ENCODE measurements around the gene EMILIN2.
"Not testable (repeated sequence)": the region's sequence is repeated elsewhere in the genome, so short reads cannot be mapped to it uniquely, and the experiment has no call there.

EMILIN2 gene

GRCh38 chr18:2845172-2845571, 1.6 kb upstream of the EMILIN2 start:
- DNase-seq (ENCODE audit: low read depth): no peak

GRCh38 chr18:2847317-2848246, 776 bp downstream of the EMILIN2 start:
- DNase-seq (ENCODE audit: low read depth): no peak

DNA sequence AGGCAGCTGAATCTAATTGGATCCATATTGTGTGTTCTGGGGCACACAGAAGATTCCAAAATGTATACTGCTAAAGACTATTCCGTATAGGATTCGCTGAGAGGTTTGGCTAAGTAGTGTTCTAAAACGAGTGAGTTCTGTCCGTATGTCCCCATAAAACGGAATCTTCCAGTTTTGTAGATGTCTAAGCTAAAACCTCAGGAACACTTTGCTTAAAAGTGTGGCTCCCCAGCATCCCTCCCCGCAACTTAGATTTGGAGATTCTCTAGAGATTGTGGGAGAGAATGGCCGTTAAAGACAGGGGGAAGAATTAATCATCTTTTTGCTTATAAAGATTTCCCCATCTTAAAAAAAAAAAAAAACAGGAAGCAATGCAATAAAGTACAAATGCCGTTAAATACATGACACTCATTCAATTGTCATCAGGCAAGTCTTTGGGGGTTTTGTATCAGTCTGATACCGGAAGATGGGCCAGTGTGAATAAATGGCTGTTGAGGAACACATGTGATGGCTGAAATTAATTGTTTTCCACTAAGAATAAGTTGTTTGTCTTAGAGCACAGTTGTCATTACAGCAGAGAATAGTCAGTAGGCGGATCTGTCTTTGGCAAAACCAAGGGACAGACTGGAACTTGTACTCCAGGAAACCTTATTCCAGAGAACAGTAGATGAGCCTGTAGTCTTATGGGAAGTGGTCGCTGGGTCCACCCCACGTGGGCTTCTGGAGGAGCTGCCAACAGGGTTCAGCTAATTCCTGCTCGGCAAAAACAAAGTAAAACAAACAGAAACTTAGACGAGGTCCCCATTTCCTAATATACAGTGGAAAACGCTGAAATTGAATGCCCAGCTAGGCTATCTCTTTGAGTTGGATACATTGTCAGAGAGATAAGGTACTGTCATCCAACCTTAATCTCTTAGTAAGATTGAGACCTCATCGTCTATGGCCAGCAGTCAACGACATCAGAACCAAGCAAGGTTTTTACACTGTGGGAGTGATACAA, 1.7 kb downstream of the EMILIN2 start:
- DNase-seq (ENCODE audit: low read depth): no peak

DNA sequence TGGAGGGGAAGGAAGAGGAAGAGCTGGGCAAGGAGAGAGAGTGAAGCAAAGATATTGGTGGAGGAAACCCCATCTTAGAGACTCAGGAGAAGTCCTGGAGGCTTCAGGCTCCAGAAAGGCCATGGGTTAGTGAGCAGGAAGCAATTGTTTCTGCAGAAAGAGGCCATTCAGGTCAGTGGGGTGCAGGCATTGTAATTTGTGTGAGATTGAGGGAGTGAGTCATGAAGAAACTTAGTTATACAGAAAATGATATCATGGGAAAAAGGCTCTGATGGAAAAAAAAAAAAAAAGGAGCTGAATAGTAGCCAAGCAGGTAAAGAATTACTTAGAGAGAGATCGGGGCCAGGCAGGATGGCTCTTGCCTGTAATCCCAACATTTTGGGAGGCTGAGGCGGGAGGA, 4.0 kb downstream of the EMILIN2 start:
- no peak for DNase-seq (ENCODE audit: low read depth)

DNA sequence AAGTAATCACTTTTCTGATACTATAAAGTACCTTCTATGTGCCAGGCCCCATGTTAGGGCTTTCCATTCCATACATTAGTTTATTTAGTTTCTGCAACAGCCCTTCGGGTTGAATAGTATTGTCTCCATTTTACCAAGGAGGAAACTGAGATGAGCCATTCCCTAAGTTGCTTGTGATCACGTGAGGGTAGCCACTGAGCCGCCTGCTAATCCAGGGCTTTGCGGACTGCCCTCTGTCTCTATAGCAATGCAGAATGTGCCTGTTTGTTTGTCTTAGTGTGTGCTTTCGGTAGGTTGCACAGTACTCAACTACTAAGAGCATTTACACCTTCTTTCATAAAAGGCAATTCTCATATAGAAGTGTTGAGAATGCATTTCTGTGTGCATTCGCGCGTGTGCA, 5.0 kb downstream of the EMILIN2 start:
- no peak for DNase-seq (ENCODE audit: low read depth)

DNA sequence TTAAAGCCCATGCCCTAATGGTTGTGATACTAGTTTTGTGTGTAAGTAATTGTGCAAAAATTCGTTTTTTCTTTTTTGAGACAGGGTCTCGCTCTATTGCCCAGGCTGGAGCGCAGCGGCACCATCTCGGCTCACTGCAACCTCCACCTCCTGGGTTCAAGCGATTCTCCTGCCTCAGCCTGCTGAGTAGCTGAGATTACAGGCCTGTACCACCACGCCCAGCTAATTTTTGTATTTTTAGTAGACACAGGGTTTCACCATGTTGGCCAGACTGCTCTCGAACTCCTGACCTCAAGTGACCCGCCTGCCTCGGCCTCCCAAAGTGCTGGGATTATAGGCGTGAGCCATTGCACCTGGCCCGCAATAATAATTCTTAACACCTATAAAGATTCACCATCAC, 5.7 kb downstream of the EMILIN2 start:
- not testable (repeated sequence) for DNase-seq (ENCODE audit: low read depth)

- DNase-seq (ENCODE audit: low read depth): no peak
Observed at GRCh38 chr18:2853173-2853925, 6.5 kb downstream of the EMILIN2 start.

DNA sequence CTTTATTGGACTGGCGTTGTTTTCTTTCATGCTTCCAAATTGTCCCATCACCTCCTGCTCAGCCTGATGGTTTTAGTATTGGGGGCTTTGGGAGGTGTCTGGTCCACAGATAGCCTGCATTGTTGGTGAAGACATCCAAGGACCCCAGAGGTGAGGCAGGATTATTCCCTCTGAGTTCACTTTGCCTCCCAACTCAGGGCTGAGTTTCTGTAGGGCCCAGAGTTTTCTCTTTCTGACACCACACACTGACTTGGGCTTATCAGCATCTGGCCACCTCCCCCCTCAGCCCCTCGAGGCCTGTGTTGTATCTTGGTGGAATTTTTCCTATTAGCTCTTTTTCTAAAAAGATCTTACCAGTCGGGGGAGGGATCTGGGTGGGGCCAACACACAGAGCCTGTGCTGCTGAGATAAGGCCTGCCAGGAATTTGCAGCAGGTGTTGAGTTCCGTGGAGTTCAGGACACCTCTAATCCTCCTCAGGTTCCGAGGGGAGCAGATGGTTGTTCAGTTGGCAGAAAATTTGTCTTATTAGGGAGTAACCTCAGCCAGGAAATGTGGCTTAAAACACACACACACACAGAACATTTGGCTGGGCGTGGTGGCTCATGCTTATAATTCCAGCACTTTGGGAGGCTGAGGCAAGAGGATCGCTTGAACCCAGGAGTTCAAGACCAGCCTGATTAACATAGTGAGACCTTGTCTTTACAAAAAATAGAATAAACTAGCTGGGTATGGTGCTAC, 7.3 kb downstream of the EMILIN2 start:
- no peak for DNase-seq (ENCODE audit: low read depth)

- no peak for DNase-seq (ENCODE audit: low read depth)
Observed at GRCh38 chr18:2854875-2855274, 8.1 kb downstream of the EMILIN2 start.

- no peak for DNase-seq (ENCODE audit: low read depth)
Observed at GRCh38 chr18:2855560-2856350, 8.9 kb downstream of the EMILIN2 start.

- no peak for DNase-seq (ENCODE audit: low read depth)
Observed at GRCh38 chr18:2856547-2857170, 9.9 kb downstream of the EMILIN2 start.

DNA sequence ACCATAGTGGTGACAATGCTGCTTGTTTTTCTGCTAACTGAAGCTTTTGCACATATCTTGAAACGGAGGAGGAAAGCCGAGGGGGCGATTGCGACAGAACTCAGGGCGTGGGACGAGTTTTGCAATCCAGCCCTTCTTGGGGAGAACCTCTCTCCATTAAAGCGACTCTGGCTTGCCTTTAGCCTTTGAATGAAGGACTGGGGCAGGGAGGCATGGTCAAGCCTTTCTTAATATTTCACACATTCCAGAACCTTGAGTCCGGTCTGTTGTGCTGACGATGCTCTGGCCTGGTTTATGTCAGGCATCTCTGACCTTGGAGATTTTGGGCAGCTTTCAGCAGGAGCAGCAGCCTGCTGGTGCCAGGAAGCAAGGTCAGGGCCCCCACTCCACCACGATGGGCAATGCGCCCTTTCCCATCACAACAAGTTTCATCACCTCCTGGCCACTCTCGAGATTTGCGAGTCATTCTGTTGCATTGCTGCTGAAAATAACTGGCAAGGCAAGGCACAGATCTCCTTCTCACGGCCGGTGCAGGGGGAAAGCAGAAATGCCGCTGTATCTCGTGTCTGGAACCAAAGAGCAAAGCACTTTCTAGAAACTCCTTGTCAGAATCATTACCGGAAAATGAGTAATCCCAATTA, 10.8 kb downstream of the EMILIN2 start:
- no peak for DNase-seq (ENCODE audit: low read depth)

DNA sequence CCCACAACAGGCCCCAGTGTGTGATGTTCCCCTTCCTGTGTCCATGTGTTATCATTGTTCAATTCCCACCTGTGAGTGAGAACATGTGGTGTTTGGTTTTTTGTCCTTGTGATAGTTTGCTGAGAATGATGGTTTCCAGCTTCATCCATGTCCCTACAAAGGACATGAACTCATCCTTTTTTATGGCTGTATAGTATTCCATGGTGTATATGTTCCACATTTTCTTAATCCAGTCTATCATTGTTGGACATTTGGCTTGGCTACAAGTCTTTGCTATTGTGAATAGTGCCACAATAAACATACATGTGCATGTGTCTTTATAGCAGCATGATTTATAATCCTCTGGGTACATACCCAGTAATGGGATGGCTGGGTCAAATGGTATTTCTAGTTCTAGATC, 13.6 kb downstream of the EMILIN2 start:
- DNase-seq (ENCODE audit: low read depth): not testable (repeated sequence)

- DNase-seq (ENCODE audit: low read depth): not testable (repeated sequence)
Observed at GRCh38 chr18:2863997-2864396, 17.2 kb downstream of the EMILIN2 start.

DNA sequence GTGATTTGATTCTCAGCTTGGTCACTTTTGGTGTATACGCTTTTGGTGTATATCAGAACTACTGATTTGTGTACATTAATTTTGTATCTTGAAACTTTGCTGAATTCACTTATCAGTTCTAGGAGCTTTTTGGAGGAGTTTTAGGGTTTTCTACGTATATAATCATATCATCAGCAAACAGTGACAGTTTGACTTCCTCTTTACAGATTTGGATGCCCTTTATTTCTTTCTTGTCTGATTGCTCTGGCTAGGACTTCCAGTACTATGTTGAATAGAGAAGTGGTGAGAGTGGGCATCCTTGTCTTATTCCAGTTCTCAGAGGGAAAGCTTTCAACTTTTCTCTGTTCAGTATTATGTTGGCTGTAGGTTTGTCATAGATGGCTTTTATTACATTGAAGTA, 19.7 kb downstream of the EMILIN2 start:
- not testable (repeated sequence) for DNase-seq (ENCODE audit: low read depth)

- no peak for DNase-seq (ENCODE audit: low read depth)
Observed at GRCh38 chr18:2869207-2869606, 22.4 kb downstream of the EMILIN2 start.

DNA sequence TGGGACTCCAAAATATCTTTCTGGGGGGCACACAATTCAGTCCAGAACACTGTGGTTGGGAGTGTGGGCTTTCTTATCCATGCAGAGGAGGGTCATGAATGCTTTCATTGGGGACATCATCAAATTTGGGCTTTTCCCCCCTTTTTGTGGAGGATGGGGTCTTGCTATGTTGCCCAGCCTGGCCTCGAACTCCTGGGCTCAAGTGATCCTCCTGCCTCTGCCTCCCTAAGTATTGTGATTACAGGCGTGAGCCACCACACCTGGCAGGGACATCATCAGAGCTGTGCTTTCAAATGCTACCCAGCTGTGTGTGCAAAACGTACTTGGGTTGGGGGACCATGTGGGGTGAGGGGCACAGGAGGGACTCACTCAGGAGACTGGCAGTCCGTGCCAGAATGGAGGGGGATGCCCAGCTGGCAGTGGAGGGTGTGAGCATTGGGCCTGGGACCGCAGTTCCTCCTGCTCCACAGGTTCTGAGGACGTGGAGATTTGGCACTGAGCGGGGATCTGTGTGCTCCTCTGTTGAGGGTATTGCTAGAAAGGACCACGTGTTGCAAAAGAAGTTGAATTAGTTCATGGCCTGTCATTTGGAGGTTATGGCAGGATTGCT, 24.4 kb downstream of the EMILIN2 start:
- DNase-seq (ENCODE audit: low read depth): no peak

DNA sequence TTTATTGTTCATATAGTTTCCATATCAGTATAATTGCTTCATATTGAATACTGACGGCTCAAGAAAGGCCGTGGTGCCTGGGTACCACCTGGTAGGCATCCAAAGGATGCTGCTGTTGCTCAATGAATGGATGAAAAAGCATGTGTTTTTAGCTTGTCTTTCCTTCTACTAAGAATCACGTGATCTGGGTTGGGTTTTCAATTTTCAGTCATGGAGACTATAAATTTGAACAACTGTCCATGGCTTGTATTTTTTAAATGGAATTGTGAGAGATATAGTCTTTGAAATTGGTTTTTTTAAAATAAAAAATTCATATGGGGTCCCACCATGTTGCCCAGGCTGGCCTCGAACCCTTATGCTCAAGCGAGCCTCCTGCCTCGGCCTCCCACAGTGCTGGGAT, 25.3 kb downstream of the EMILIN2 start:
- no peak for DNase-seq (ENCODE audit: low read depth)

GRCh38 chr18:2874765-2875164, 28.0 kb downstream of the EMILIN2 start:
- DNase-seq (ENCODE audit: low read depth): no peak

Measured in CMK (cell line).